T follicular helper cell (primary cell): ENCODE data around the gene SBDS.
A peak's percentile ranks its signal among the peaks of the same experiment; 100 is the strongest.
"Not testable (repeated sequence)": the region's sequence is repeated elsewhere in the genome, so short reads cannot be mapped to it uniquely, and the experiment has no call there.

ENCODE experiments used
- DNase-seq: peaks from one replicate; pipeline ENCODE4 v3.0.0-alpha.2; 2020; ENCODE audit warnings: low read depth

Gene SBDS

GRCh38 chr7:66996444-66997191 is 1.2 kb upstream of the SBDS start, which contains the start of gene TYW1:
TSS of gene TYW1 (plus strand) at chr7:66996833. CDS start at chr7:66996979, 146 bp downstream.
- DNase-seq = peak; percentile 97

GRCh38 chr7:66994691-66995049 is 716 bp downstream of the SBDS start:
- peak; percentile 36 for DNase-seq

GRCh38 chr7:66994051-66994450 is 1.3 kb downstream of the SBDS start:
- not testable (repeated sequence) for DNase-seq

GRCh38 chr7:66989552-66989951 is 5.8 kb downstream of the SBDS start:
- DNase-seq = not testable (repeated sequence)

- not testable (repeated sequence) for DNase-seq
These were observed 15.1 kb downstream of the SBDS start for GRCh38 chr7:66980336-66980735.

- not testable (repeated sequence) for DNase-seq
These were observed 16.4 kb downstream of the SBDS start for GRCh38 chr7:66979013-66979412.

- DNase-seq = not testable (repeated sequence)
These were observed 17.1 kb downstream of the SBDS start for GRCh38 chr7:66978312-66978711.

- no peak for DNase-seq
These were observed 20.3 kb downstream of the SBDS start for GRCh38 chr7:66974986-66975590.

GRCh38 chr7:66970310-66970709 is 25.1 kb downstream of the SBDS start:
- no peak for DNase-seq

- not testable (repeated sequence) for DNase-seq
These were observed 26.4 kb downstream of the SBDS start for GRCh38 chr7:66969001-66969400.

- no peak for DNase-seq
These were observed 28.4 kb downstream of the SBDS start for GRCh38 chr7:66967029-66967428.

- DNase-seq = no peak
These were observed 31.0 kb downstream of the SBDS start for GRCh38 chr7:66964411-66964810.

- DNase-seq = no peak
These were observed 34.3 kb downstream of the SBDS start for GRCh38 chr7:66961096-66961495.

- no peak for DNase-seq
These were observed 35.2 kb downstream of the SBDS start for GRCh38 chr7:66960192-66960591.

GRCh38 chr7:66958538-66959350 is 36.6 kb downstream of the SBDS start:
- no peak for DNase-seq

- DNase-seq = no peak
These were observed 37.6 kb downstream of the SBDS start for GRCh38 chr7:66957595-66958290.

GRCh38 chr7:66953044-66953427 is 42.4 kb downstream of the SBDS start:
- no peak for DNase-seq

GRCh38 chr7:66952343-66953043 is 42.9 kb downstream of the SBDS start:
- no peak for DNase-seq

GRCh38 chr7:66950763-66951162 is 44.6 kb downstream of the SBDS start:
- no peak for DNase-seq

GRCh38 chr7:66950311-66950710 is 45.1 kb downstream of the SBDS start:
- DNase-seq = no peak

GRCh38 chr7:66948480-66949109 is 46.8 kb downstream of the SBDS start:
- no peak for DNase-seq
